RKO (cell line): Measurements from ENCODE around the gene HAUS1.
"Not testable (repeated sequence)": the region's sequence is repeated elsewhere in the genome, so short reads cannot be mapped to it uniquely, and the experiment has no call there.

Experiments used
- DNase-seq: peaks from one replicate; pipeline ENCODE4 v3.0.0-alpha.2; 2016; ENCODE audit warnings: low spot score

The HAUS1 gene

GRCh38 chr18:46104128-46104911 lies at the start of gene HAUS1:
HAUS1 (plus strand) TSS chr18:46104385; CDS start chr18:46104412, 27 bp downstream.
- peak; percentile 91 for DNase-seq

- no peak for DNase-seq
Observed at GRCh38 chr18:46054956-46055837, 49.0 kb upstream of the HAUS1 start.

DNA sequence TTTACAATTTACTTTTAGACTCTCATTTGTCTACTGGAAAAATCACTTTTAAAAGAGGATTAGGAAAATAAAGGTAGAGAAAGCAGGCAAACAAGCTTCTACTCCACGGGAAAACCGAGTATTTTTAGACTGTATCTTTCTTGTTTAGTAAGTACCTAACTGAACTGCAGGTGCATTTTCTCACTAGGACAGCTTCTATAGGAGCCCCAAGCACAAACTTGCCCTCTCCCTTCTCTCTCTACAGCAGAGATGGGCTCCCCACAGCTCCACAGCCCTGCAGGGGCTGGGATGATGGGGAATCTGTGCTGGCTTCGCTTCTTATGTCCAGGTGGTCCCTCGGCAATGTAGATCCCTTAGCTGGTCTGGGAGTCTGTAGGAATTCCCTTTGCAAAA lies 48.4 kb upstream of the HAUS1 start:
- no peak for DNase-seq

DNA sequence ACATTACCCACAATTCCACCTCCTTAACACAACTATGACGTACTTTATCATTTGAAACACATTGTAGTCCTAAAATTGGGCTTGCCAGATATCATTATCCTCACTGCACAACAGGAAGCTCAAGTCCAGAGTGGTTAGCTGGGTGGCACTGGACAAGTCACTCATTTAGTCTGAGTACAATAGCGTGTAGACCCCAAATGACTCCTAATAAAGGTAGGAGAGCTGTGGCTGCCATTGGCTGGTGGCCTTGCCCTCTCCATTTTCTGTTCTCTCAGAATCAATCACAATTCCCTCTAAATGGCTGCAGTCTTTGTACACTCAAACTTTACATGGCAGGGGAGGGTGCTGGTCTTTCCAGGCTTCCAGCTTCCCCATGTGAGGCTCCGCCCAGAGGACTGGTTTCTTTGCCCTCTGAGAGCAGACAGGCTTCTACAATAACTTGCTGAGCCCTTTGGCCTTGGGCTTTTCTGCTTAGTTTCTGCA lies 43.8 kb upstream of the HAUS1 start:
- no peak for DNase-seq

DNA sequence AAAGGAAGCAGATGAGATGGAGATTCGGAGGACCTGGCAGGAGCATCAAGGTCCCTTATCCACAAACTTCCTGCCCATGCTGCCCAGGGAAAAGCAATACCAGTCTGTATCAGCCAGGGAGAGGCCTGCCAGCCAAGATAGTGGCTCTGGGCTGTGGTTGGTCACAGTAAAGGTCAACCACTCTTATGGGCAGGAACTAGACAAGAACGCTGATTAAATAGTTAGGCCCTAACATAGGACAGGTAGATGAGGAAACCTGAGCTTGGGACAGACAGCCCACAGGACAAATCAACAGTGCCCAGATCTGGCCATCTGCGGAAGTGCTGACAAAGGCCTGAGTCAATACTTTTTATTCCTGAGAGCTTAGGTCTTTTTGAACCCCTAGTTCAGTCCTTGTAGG lies 42.8 kb upstream of the HAUS1 start:
- DNase-seq: no peak

DNA sequence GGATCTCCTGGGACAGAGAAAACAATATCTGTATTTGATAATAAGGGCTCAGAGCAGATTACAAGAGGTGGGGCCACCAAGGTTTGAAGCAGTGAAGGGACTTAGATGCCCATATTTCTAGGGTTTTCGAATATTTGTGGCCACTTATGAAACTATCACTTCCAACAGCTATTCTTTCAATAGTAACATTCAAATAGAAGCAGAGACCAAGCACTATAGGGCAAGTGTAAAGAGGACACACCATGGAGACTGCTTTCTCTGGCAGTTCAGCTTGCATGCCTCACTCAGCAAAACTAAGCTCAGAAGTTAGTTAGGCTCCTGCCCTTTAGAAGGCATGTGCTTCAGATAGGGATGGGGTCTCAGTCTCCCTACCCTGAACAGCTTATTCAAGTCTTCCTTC lies 42.4 kb upstream of the HAUS1 start:
- DNase-seq: no peak

DNA sequence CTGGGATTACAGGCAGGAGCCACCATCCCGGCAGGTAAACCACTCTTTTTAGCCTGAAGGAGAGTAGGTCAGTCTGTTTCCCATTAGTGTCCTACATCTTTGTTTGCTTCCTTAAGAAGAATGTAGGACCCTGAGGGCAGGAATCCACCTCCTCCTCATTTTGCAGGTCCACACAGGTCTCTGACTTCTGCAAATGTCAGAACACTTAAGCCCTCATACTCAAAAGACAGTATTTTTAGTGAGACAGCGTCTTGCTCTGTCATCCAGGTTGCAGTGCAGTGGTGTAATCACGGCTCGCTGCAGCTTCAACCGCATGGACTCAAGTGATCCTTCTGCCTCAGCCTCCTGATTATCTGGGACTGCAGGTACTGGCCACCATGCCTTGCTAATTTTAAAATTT lies 41.4 kb upstream of the HAUS1 start:
- no peak for DNase-seq

GRCh38 chr18:46067438-46068007 lies 36.7 kb upstream of the HAUS1 start:
- DNase-seq: peak; percentile 29

GRCh38 chr18:46068763-46069162 lies 35.4 kb upstream of the HAUS1 start:
- DNase-seq: no peak

GRCh38 chr18:46069524-46069923 lies 34.7 kb upstream of the HAUS1 start:
- no peak for DNase-seq

DNA sequence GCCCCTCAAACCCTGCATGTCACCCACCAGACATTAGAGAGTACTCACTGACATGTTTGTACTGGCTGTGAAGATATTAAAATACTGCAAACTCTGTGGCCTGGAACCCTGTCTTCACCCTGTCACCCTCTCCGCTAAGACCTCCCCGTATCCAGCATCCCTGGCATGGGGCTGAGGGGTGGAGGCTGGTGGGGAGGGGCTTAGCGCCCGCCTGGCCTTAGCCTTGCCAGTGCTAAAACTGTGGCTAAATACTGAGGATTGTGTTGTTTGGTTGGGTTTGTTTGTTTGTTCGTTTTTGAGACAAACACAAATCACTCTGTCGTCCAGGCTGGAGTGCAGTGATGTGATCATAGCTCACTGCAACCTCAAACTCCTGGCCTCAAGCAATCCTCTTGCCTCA lies 34.0 kb upstream of the HAUS1 start:
- DNase-seq: no peak

- no peak for DNase-seq
Observed at GRCh38 chr18:46070815-46071652, 33.2 kb upstream of the HAUS1 start.

DNA sequence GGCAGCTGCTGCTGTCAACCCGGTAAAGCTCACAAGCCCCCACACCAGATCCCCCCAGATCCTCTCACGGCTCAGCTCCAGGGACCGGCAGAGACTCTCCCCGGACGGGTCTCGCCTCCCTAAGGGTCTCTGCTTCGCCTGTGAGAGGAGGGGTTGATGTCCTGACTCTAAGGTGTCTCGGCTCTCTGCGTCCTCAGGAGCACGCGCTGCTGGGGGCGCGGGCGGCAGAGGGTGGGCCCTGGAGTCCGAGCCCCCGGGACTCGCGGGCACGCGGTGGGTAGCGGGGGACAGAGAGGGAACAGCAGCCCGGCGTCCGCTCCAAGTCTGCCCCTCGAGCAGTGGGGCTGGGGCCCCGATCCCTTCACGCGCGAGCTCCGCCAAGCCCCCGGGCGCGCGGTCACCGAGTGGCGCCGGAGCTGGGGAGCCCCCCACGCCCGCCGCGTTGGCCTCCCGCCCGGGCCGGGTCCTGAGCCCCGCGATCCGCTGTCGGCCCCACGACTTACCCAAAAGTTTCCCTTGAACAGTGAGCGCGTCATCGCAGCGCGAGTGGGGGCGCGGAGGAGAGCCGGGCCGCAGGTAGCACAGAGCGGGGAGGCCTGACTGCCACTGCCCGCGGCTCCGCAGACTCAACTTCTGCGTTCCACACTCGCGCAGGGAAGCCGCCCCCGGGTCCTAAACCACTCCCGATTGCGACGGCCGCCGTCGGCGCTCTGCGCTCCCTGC lies 32.4 kb upstream of the HAUS1 start, which contains the start of gene PSTPIP2:
Gene PSTPIP2, minus strand, starts transcription at position 608 of the 723 bp plus-strand sequence. Its CDS starts 72 bp downstream, at position 536.
- no peak for DNase-seq

GRCh38 chr18:46072376-46072867 lies 31.8 kb upstream of the HAUS1 start:
- DNase-seq: no peak

- no peak for DNase-seq
Observed at GRCh38 chr18:46072959-46073358, 31.2 kb upstream of the HAUS1 start.

DNA sequence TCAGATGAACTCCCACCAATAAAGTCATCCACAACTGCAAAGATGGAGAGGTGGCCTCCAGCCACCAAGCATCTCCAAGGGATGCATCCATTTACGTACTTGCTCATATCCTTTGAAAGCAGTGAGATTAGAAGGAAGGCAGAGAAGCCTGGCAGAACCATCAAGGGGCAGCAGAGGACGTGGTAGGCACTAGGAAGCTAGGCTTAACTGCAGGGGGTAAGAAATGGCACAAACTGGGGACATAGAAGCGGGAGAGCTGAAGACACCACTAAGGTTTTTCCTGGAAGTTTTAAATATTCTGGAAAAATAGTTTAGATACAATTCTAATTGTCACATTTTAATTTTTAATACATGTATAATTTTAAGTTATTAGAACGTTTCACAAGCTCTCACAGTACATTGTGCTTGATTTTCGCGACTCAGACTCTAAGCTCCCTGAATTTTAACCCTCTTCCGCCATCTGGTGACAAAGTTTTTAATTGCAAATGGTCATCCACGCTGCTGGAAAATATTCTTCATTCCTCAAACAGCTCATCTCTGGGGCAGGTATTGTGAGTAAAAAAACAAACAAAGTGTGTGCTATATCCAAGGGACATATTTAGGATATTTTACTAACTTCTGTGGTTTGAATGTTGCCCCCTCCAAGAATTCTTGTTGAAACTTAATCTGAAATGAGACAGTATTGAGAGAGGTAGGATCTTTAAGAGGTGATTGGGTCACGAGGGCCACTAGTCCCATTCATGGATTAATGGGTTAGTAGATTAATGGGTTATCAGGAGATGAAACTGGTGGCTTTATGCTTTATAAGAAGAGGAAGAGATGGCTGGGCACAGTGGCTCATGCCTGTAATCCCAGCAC lies 30.5 kb upstream of the HAUS1 start:
- peak; percentile 71 for DNase-seq

DNA sequence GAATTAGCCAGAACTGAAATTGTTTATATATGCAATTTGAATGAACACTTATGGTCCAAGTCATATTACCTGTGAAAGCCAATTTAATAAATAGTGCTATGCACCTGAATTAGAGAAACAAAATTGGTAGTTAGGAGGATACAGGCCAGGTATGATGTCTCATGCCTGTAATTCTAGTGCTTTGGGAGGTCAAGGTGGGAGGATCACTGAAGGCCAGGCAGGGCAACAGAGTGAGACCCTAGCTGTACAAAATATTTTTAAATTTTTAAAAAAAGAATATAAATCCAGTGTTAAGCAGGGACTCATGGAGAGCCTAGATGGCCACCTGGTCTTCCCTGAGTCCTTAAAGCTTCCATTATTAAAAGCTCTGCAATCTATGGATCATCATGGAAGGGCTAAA lies 24.8 kb upstream of the HAUS1 start:
- no peak for DNase-seq

- no peak for DNase-seq
Observed at GRCh38 chr18:46080156-46080555, 24.0 kb upstream of the HAUS1 start.

DNA sequence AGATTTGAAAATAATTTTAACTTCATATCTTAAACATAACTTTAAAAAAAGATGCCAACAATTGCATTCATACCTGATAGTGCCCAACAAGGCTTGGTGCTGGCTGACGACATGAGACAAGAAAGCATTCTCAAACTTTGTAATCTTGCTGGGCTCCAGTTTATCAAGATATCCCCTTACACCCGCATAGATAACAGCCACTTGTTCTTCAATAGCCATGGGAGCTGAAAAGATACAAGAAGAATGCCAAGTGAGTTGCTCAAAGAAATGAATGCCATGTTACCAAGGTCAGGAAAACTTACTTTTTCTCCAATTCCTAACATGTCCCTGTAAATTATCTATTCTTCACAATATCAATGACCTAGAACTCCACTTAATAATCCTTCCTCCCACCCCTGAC lies 19.8 kb upstream of the HAUS1 start:
- DNase-seq: no peak

DNA sequence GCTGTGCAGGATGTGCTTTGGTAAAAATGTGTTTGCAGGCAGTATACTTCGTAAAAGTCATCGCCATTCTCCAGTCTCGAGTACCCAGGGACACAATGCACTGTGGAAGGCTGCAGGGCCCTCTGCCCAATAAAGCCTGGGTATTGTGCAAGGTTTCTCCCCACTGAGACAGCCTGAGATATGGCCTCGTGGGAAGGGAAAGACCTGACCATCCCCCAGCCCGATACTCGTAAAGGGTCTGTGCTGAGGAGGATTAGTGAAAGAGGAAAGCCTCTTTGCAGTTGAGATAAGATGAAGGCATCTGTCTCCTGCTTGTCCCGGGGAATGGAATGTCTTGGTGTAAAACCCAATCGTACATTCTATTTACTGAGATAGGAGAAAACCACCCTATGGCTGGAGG lies 15.7 kb upstream of the HAUS1 start:
- not testable (repeated sequence) for DNase-seq
